OCI-LY7 (cell line): ENCODE results near the gene NTF4.
"Not testable (repeated sequence)": the region's sequence is repeated elsewhere in the genome, so short reads cannot be mapped to it uniquely, and the experiment has no call there.

Experiments used
- CTCF ChIP-seq: fragments of 200-600 bp; sonication (generic); conservative IDR thresholded peaks from 2 replicates; pipeline ENCODE4 v1.5.1; 2014; ENCODE audit warnings: mild to moderate bottlenecking, antibody characterized with exemption, low read length, moderate library complexity, mixed read lengths
- EZH2phosphoT487 ChIP-seq: fragments of 200-600 bp; sonication (generic); IDR thresholded peaks from 2 replicates; pipeline ENCODE4 v1.6.1; 2018; ENCODE audit warnings: low read depth, borderline replicate concordance, mild to moderate bottlenecking, mixed run types, antibody characterized with exemption, low read length, moderate library complexity, mixed read lengths

GRCh38 chr19:49049834-49050233 is 14.8 kb downstream of the NTF4 start:
- not testable (repeated sequence) for TF ChIP-seq CTCF, EZH2phosphoT487
